HepG2 (cell line): ENCODE data around the gene POLR2H. TPM values are rescaled to one million over a fixed set of nuclear protein-coding genes. Genes with fewer than 3 reads are reported as not detected.
A peak's percentile ranks its signal among the peaks of the same experiment; 100 is the strongest.

ENCODE experiments used
- ARNT2 ChIP-seq: sonication (generic); formaldehyde crosslinking; IDR thresholded peaks from 2 replicates; pipeline ENCODE4 v1.8.0; 2022; ENCODE audit warnings: mild to moderate bottlenecking, low read depth, missing genetic modification reagents, moderate library complexity
- FOXK2 ChIP-seq: fragments of 450-650 bp; IDR thresholded peaks from 2 replicates; pipeline ENCODE4 v1.6.1; 2016
- GMEB2 ChIP-seq: IDR thresholded peaks from 2 replicates; pipeline ENCODE4 v1.6.1; 2016; ENCODE audit warnings: missing biosample characterization, missing genetic modification reagents, low read depth
- GTF2F1 ChIP-seq: fragments of 150-350 bp; IDR thresholded peaks from 2 replicates; pipeline ENCODE4 v1.6.1; 2014; ENCODE audit warnings: low read length
- HBP1 ChIP-seq: IDR thresholded peaks from 2 replicates; pipeline ENCODE4 v1.6.1; 2016; ENCODE audit warnings: low read depth, control low read depth
- HNRNPK ChIP-seq: fragments of 200-400 bp; formaldehyde crosslinking; IDR thresholded peaks from 2 replicates; pipeline ENCODE4 v1.6.1; 2018; ENCODE audit warnings: low read length, low read depth, moderate library complexity, mild to moderate bottlenecking; ENCODE audit not compliant: poor library complexity, severe bottlenecking
- HOXA3 ChIP-seq: sonication (generic); formaldehyde crosslinking; IDR thresholded peaks from 2 replicates; pipeline ENCODE4 v1.5.0; 2020; ENCODE audit warnings: missing genetic modification reagents
- MAX ChIP-seq: IDR thresholded peaks from 2 replicates; pipeline ENCODE4 v1.6.1; 2012; ENCODE audit warnings: inconsistent platforms
- MBD4 ChIP-seq: IDR thresholded peaks from 2 replicates; pipeline ENCODE4 v1.6.1; 2012; ENCODE audit warnings: low read length, inconsistent platforms, borderline replicate concordance
- MNT ChIP-seq: fragments of 450-650 bp; IDR thresholded peaks from 2 replicates; pipeline ENCODE4 v1.6.1; 2016
- PRDM4 ChIP-seq: sonication (generic); formaldehyde crosslinking; IDR thresholded peaks from 2 replicates; pipeline ENCODE4 v1.9.0; 2021; ENCODE audit warnings: missing genetic modification reagents, borderline replicate concordance
- SP1 ChIP-seq, 2 experiments: fragments of 450-650 bp in 1 of 2; sonication (generic) in 1 of 2; formaldehyde crosslinking in 1 of 2; IDR thresholded peaks; 2 replicates each; pipeline versions ENCODE4 v1.4.0 to v1.6.1; 2016 to 2020; ENCODE audit warnings: missing genetic modification reagents in 1 of 2
- SPEN ChIP-seq: sonication (generic); formaldehyde crosslinking; IDR thresholded peaks from 2 replicates; pipeline ENCODE4 v1.5.1; 2020; ENCODE audit warnings: low read depth, mild to moderate bottlenecking, missing genetic modification reagents
- TAF1 ChIP-seq: sonication (generic); formaldehyde crosslinking; IDR thresholded peaks from 2 replicates; pipeline ENCODE4 v1.4.0; 2020; ENCODE audit warnings: missing genetic modification reagents
- TARDBP ChIP-seq: sonication (generic); formaldehyde crosslinking; IDR thresholded peaks from 2 replicates; pipeline ENCODE4 v1.8.0; 2022; ENCODE audit warnings: mild to moderate bottlenecking, missing genetic modification reagents
- YEATS4 ChIP-seq: sonication (generic); formaldehyde crosslinking; IDR thresholded peaks from 2 replicates; pipeline ENCODE4 v1.4.0; 2020; ENCODE audit warnings: missing genetic modification reagents, borderline replicate concordance
- ZBTB26 ChIP-seq: IDR thresholded peaks from 2 replicates; pipeline ENCODE4 v1.6.1; 2016; ENCODE audit warnings: missing compliant biosample characterization, missing genetic modification reagents, borderline replicate concordance
- ZFP82 ChIP-seq: sonication (generic); formaldehyde crosslinking; IDR thresholded peaks from 2 replicates; pipeline ENCODE4 v1.5.1; 2020; ENCODE audit warnings: mild to moderate bottlenecking, missing genetic modification reagents, borderline replicate concordance
- ZNF441 ChIP-seq: sonication (generic); formaldehyde crosslinking; IDR thresholded peaks from 2 replicates; pipeline ENCODE4 v1.7.0; 2021; ENCODE audit warnings: missing genetic modification reagents, borderline replicate concordance
- ZNF660 ChIP-seq: sonication (generic); formaldehyde crosslinking; IDR thresholded peaks from 2 replicates; pipeline ENCODE4 v1.5.1; 2020; ENCODE audit warnings: mild to moderate bottlenecking, low read depth, missing genetic modification reagents, borderline replicate concordance
- ZNF788 ChIP-seq: sonication (generic); formaldehyde crosslinking; IDR thresholded peaks from 2 replicates; pipeline ENCODE4 v1.5.0; 2020; ENCODE audit warnings: mild to moderate bottlenecking, missing genetic modification reagents, borderline replicate concordance
- ZNF841 ChIP-seq: sonication (generic); formaldehyde crosslinking; IDR thresholded peaks from 2 replicates; pipeline ENCODE4 v1.8.1; 2023; ENCODE audit warnings: missing genetic modification reagents, borderline replicate concordance
- polyA plus RNA-seq, 8 experiments: library from polyadenylated mRNA; depleted of rRNA in 3 of 8; stranded (reverse) in 7 of 8; unstranded in 1 of 8; fragments of >200 nt; fragmentation: Illumina TruSeq in 4 of 8; extraction: Trizol in 4 of 8; gene quantifications; 2 replicates each; pipeline versions ENCODE4 v1.2.1 to v1.2.3, GENCODE V29; 2011 to 2016; ENCODE audit warnings: low read depth in 4 of 8, missing spikeins in 1 of 8, mixed read lengths in 1 of 8; ENCODE audit not compliant: insufficient read depth in 1 of 8
- total RNA-seq, 5 experiments: library from RNA; depleted of rRNA; stranded (reverse); fragments of >200 nt; fragmentation: Illumina TruSeq; extraction: Trizol; gene quantifications; 2 replicates each; pipeline ENCODE4 v1.2.3, GENCODE V29; 2016; ENCODE audit warnings: low read depth in 1 of 5

Gene POLR2H
- total and polyA plus RNA-seq, 2 of the 13 experiments (the other 11 are each of a cell fraction or from before 2014, with no cell fraction given): 118 to 194 TPM

- TF ChIP-seq GMEB2 (CRISPR knock-in tag) (peak; percentile 67), ZNF441 (CRISPR knock-in tag) (no peak), SP1 (IDR thresholded peaks at IDR 0.05) (no peak), SP1 (CRISPR knock-in tag; IDR thresholded peaks at IDR 0.05) (peak; percentile 80), ZBTB26 (CRISPR knock-in tag) (no peak), MBD4 (no peak), TAF1 (peak; percentile 38; the same call in 1 of the 2 replicates), MAX (peak; percentile 83), YEATS4 (CRISPR knock-in tag) (peak; percentile 74), MNT (peak; percentile 89), ZNF660 (CRISPR knock-in tag) (no peak), HOXA3 (CRISPR knock-in tag) (peak; percentile 71; the same call in 1 of the 2 replicates), HNRNPK (peak; percentile 61), ARNT2 (CRISPR knock-in tag) (0 out of 2 replicates have a peak, but pooled peaks have one; percentile 32), SPEN (CRISPR knock-in tag) (no peak), FOXK2 (0 out of 2 replicates have a peak, but pooled peaks have one; percentile 12), HBP1 (CRISPR knock-in tag) (peak; percentile 71; the same call in 1 of the 2 replicates), ZNF788 (CRISPR knock-in tag) (peak; percentile 29; the same call in 1 of the 2 replicates), GTF2F1 (0 out of 2 replicates have a peak, but pooled peaks have one; percentile 20), TARDBP (0 out of 2 replicates have a peak, but pooled peaks have one; percentile 42), ZFP82 (CRISPR knock-in tag) (0 out of 2 replicates have a peak, but pooled peaks have one; percentile 61), PRDM4 (CRISPR knock-in tag) (no peak), ZNF841 (CRISPR knock-in tag) (0 out of 2 replicates have a peak, but pooled peaks have one; percentile 36)
Measured at GRCh38 chr3:184314363-184314699, 47.2 kb upstream of the POLR2H start, which contains the start of gene EIF4G1 (continued).
